Rectal smooth muscle tissue (tissue), 1 donor: Measurements from ENCODE around the gene RALGAPA2.

ENCODE experiments used
- H3K27ac ChIP-seq: one replicate; pipeline ENCODE4 v1.7.0; 2013; ENCODE audit warnings: low read depth, low read length, inconsistent platforms
- H3K27me3 ChIP-seq: one replicate; pipeline ENCODE4 v1.7.0; 2013; ENCODE audit warnings: low read length; ENCODE audit not compliant: control insufficient read depth, insufficient read depth
- H3K36me3 ChIP-seq: one replicate; pipeline ENCODE4 v1.7.0; 2013; ENCODE audit warnings: low read length; ENCODE audit not compliant: control insufficient read depth, insufficient read depth
- H3K4me1 ChIP-seq: one replicate; pipeline ENCODE4 v1.7.0; 2013; ENCODE audit warnings: low read length; ENCODE audit not compliant: control insufficient read depth, insufficient read depth
- H3K4me3 ChIP-seq: one replicate; pipeline ENCODE4 v1.7.0; 2013; ENCODE audit warnings: low read length
- H3K9ac ChIP-seq: one replicate; pipeline ENCODE4 v1.7.0; 2013; ENCODE audit warnings: low read length

Gene RALGAPA2

GRCh38 chr20:20414640-20415220 lies 297.7 kb downstream of the RALGAPA2 start:
- H3K9ac ChIP-seq: no peak overlapping the region
- H3K27ac ChIP-seq: no peak overlapping the region
- no peaks in the 10 kb centered on the region for H3K4me1 ChIP-seq
- no peaks in the 10 kb centered on the region for H3K36me3 ChIP-seq
- H3K4me3 ChIP-seq: no peak overlapping the region
- H3K27me3 ChIP-seq: no peaks in the 10 kb centered on the region

DNA sequence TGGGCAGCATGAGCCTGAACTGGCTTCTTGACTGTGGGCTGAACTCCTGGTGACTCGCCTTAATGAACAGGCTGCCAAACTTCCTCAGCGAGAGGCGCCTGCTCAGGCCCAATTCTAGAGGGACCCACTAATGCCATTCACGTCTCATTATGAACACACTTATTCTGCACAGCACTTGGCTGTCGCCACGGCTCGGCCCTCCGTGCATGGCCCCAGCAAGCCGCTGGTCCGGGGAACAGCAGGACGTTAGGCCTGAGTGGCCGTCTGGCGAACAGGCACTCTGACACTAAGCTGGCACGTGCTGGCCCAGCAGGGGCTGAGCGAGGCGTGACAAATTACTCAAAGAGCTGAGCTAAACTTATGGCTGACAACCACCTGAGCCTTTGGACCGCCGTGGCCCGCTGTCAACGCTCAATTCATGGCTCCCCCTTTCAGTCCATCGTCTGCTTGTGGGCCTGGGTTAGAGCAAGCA lies 298.6 kb downstream of the RALGAPA2 start:
- Histone ChIP-seq H3K27ac (no peak overlapping the region), H3K9ac (no peak overlapping the region), H3K4me3 (no peak overlapping the region), H3K36me3 (no peaks in the 10 kb centered on the region), H3K27me3 (no peaks in the 10 kb centered on the region), H3K4me1 (no peaks in the 10 kb centered on the region)

GRCh38 chr20:20412750-20413149 lies 299.7 kb downstream of the RALGAPA2 start:
- Histone ChIP-seq H3K9ac (no peak overlapping the region), H3K4me1 (no peaks in the 10 kb centered on the region), H3K27ac (no peak overlapping the region), H3K27me3 (no peaks in the 10 kb centered on the region), H3K4me3 (no peak overlapping the region), H3K36me3 (no peaks in the 10 kb centered on the region)

GRCh38 chr20:20411836-20412235 lies 300.6 kb downstream of the RALGAPA2 start:
- Histone ChIP-seq H3K27me3 (no peaks in the 10 kb centered on the region), H3K36me3 (no peaks in the 10 kb centered on the region), H3K27ac (no peak overlapping the region), H3K4me1 (no peaks in the 10 kb centered on the region), H3K9ac (no peak overlapping the region), H3K4me3 (no peak overlapping the region)

GRCh38 chr20:20411402-20411801 lies 301.0 kb downstream of the RALGAPA2 start:
- Histone ChIP-seq H3K4me1 (no peaks in the 10 kb centered on the region), H3K4me3 (no peak overlapping the region), H3K27me3 (no peaks in the 10 kb centered on the region), H3K27ac (no peak overlapping the region), H3K9ac (no peak overlapping the region), H3K36me3 (no peaks in the 10 kb centered on the region)

- H3K27ac ChIP-seq: no peak overlapping the region
- no peaks in the 10 kb centered on the region for H3K36me3 ChIP-seq
- H3K4me1 ChIP-seq: no peaks in the 10 kb centered on the region
- no peaks in the 10 kb centered on the region for H3K27me3 ChIP-seq
- H3K9ac ChIP-seq: no peak overlapping the region
- no peak overlapping the region for H3K4me3 ChIP-seq
Observed at GRCh38 chr20:20410678-20411077, 301.8 kb downstream of the RALGAPA2 start.

GRCh38 chr20:20409331-20409730 lies 303.1 kb downstream of the RALGAPA2 start:
- H3K9ac ChIP-seq: no peak overlapping the region
- no peak overlapping the region for H3K4me3 ChIP-seq
- no peak overlapping the region for H3K27ac ChIP-seq
- no peaks in the 10 kb centered on the region for H3K36me3 ChIP-seq
- H3K27me3 ChIP-seq: no peaks in the 10 kb centered on the region
- no peaks in the 10 kb centered on the region for H3K4me1 ChIP-seq

DNA sequence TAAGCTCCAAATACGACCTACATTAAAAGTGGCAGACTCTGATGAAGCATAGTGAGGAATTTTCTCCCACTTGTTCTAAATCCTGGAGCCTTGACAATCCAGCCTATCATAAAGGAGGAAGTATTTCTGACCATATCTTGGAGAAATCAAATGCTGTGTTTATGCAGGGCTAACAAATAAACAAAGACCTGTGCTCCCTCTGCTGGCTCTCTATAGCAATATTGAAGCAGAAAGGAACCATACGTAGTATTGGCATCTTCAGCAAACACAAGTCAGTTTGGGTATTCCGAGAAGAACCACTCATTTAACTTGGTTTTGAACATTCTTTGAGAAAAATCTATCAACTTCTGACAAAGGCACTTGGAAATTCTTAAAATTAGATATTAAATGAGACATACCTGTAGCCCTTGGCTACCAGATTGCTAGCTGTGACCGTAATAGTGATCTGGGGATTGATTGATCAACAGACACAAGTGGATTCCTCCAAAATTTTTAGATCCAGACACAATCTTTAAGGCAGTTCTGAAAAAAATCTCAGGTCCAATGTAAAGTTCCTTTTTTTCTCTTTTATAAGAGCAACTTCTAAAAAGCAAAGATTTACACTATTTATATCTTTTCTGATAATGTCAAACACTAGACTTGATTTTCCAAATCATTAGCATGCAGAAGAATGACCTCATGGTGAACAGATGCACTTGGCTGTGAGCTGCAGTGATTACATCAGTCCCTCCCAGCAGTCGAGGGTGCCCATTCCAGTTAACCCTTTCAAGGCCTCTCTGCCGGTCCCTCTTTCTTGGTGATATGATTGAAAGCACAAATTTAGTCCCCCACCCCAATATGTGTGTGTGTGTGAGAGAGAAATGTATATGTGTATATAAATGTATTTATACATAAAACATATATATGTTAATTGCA lies 304.3 kb downstream of the RALGAPA2 start:
- Histone ChIP-seq H3K4me1 (no peaks in the 10 kb centered on the region), H3K27me3 (no peaks in the 10 kb centered on the region), H3K4me3 (no peak overlapping the region), H3K27ac (no peak overlapping the region), H3K36me3 (no peaks in the 10 kb centered on the region), H3K9ac (no peak overlapping the region)

GRCh38 chr20:20406306-20406705 lies 306.1 kb downstream of the RALGAPA2 start:
- no peak overlapping the region for H3K9ac ChIP-seq
- H3K27ac ChIP-seq: no peak overlapping the region
- no peaks in the 10 kb centered on the region for H3K4me1 ChIP-seq
- no peaks in the 10 kb centered on the region for H3K27me3 ChIP-seq
- H3K4me3 ChIP-seq: no peak overlapping the region
- H3K36me3 ChIP-seq: no peaks in the 10 kb centered on the region

DNA sequence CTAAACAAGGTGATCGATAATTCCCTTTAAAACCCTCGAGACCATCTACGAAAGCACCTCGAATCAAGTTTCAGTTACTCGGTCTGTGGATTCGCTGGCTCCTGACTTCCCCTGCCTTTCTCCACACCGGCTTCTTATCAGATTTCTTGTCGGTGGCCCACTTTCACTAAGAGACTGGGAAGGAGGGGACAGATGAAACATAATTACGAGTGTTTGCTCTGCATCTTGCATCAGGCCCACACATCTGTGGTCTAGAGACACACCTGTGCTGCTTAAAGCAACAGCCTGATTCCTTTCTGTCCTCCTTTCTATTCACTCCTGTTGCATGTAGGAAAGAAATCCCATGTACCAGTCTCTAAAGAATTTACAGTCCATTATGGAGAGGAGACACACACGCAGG lies 306.8 kb downstream of the RALGAPA2 start:
- Histone ChIP-seq H3K27me3 (no peaks in the 10 kb centered on the region), H3K4me1 (no peaks in the 10 kb centered on the region), H3K27ac (no peak overlapping the region), H3K36me3 (no peaks in the 10 kb centered on the region), H3K9ac (no peak overlapping the region), H3K4me3 (no peak overlapping the region)

- Histone ChIP-seq H3K27ac (no peak overlapping the region), H3K9ac (no peak overlapping the region), H3K36me3 (no peaks in the 10 kb centered on the region), H3K4me1 (no peaks in the 10 kb centered on the region), H3K4me3 (no peak overlapping the region), H3K27me3 (no peaks in the 10 kb centered on the region)
Observed at GRCh38 chr20:20404633-20405032, 307.8 kb downstream of the RALGAPA2 start.

DNA sequence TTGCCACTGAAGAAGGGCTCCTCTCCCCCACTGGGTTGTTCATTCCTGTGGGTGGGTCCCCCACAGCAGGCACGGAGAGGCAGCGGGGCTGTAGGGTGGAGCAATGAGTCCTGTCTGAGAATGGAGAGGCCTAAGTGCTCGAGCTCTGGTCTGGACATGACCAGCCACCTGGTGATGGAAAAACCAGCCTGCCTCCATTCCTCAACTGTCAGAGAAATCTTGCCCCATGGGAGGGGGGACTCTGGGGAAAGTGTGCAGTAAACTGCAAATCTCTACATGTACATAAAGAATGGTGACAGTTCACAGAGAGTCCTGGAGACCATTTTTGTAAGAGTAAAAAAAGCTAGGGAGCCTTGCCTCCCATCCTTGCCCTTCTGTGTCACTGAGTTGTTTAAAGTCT lies 310.5 kb downstream of the RALGAPA2 start:
- Histone ChIP-seq H3K36me3 (no peaks in the 10 kb centered on the region), H3K4me1 (no peaks in the 10 kb centered on the region), H3K4me3 (no peak overlapping the region), H3K27me3 (no peaks in the 10 kb centered on the region), H3K9ac (no peak overlapping the region), H3K27ac (no peak overlapping the region)
